ENCODE data around the gene HMBS. TPM values are rescaled to one million over a fixed set of nuclear protein-coding genes. Genes with fewer than 3 reads are reported as not detected.
"Not testable (repeated sequence)": the region's sequence is repeated elsewhere in the genome, so short reads cannot be mapped to it uniquely, and the experiment has no call there.

HMBS gene
- total RNA-seq, 4 donors from 2014 or later, result 1.2 to 27.1 (median 9.8) TPM

- no peaks in the 10 kb centered on the region for H3K9me3 ChIP-seq
- peak within 1 kb of the TSS; percentile 61 to 95 for H3K4me3 ChIP-seq
- peaks cover 0 to 33% of the 10 kb centered on the region in 2 donors for H3K36me3 ChIP-seq
- H3K4me1 ChIP-seq, result peaks cover 0 to 29% (median 11%) of the 10 kb centered on the region in 3 donors
- peak; percentile 99 for ATAC-seq
- peak within 1 kb of the TSS; percentile 85 to 98 (median 88) for H3K27ac ChIP-seq
- WGBS, 2 donors (ENCODE audit: low coverage in 1 of 2), result 0% methylated on average over 5 of the region's 79 CpGs; no CpG with 5 or more reads in 1 of the 2 donors
- peak; percentile 78 to 79 for TF ChIP-seq POLR2A (IDR thresholded peaks at IDR 0.05)
- TF ChIP-seq POLR2AphosphoS5 (IDR thresholded peaks at IDR 0.05), result peak; percentile 65
- peak in 2 of 4 experiments; percentile 48 to 57 for TF ChIP-seq CTCF (IDR thresholded peaks at IDR 0.05)
- no peak for TF ChIP-seq EP300 (IDR thresholded peaks at IDR 0.05)
- H3K27me3 ChIP-seq, result no peaks in the 10 kb centered on the region
Observed at GRCh38 chr11:119057000-119057769, 27.5 kb upstream of the HMBS start, which contains the start of gene HYOU1. Gene HYOU1, minus strand, starts transcription at chr11:119057205. Its CDS starts 1,045 bp downstream, at chr11:119056160.

GRCh38 chr11:119059128-119059527, 25.6 kb upstream of the HMBS start:
- H3K4me1 ChIP-seq, result peaks cover 0 to 39% (median 11%) of the 10 kb centered on the region in 3 donors
- WGBS, 2 donors (ENCODE audit: low coverage in 1 of 2), result no CpG with 5 or more reads among the region's 35 CpGs
- not testable (repeated sequence) for H3K4me3 ChIP-seq, H3K27me3 ChIP-seq, ATAC-seq, H3K27ac ChIP-seq, H3K9me3 ChIP-seq
- peaks cover 0 to 14% of the 10 kb centered on the region in 2 donors for H3K36me3 ChIP-seq

- H3K27me3 ChIP-seq, result no peaks in the 10 kb centered on the region
- no peak for ATAC-seq
- no peak overlapping the region for H3K27ac ChIP-seq
- peaks cover 0 to 30% (median 11%) of the 10 kb centered on the region in 3 donors for H3K4me1 ChIP-seq
- 70% methylated on average over 1 of the region's 3 CpGs; no CpG with 5 or more reads in 1 of the 2 donors for WGBS, 2 donors (ENCODE audit: low coverage in 1 of 2)
- no peak overlapping the region for H3K4me3 ChIP-seq
- H3K9me3 ChIP-seq, result no peaks in the 10 kb centered on the region
- no peak for TF ChIP-seq EP300 (IDR thresholded peaks at IDR 0.05)
- no peaks in the 10 kb centered on the region for H3K36me3 ChIP-seq
Observed at GRCh38 chr11:119061256-119061655, 23.4 kb upstream of the HMBS start.

GRCh38 chr11:119062779-119063178, 21.9 kb upstream of the HMBS start:
- Histone ChIP-seq H3K27ac (peak overlapping the region in 3 of 4 donors; percentile 18 to 20 (median 20)), H3K36me3 (no peaks in the 10 kb centered on the region), H3K27me3 (no peaks in the 10 kb centered on the region), H3K4me3 (no peak overlapping the region), H3K4me1 (peaks cover 0 to 33% (median 7%) of the 10 kb centered on the region in 3 donors), H3K9me3 (no peaks in the 10 kb centered on the region)
- no peak for TF ChIP-seq EP300 (IDR thresholded peaks at IDR 0.05)
- no peak for ATAC-seq
- WGBS, 2 donors (ENCODE audit: low coverage in 1 of 2), result 38 to 66% methylated on average over 3 to 5 of the region's 5 CpGs

- WGBS, 2 donors (ENCODE audit: low coverage in 1 of 2), result 63 to 66% methylated on average over 4 of the region's 4 CpGs
- Histone ChIP-seq H3K27ac (no peak overlapping the region), H3K4me1 (peaks cover 2 to 50% (median 14%) of the 10 kb centered on the region in 3 donors), H3K27me3 (no peaks in the 10 kb centered on the region), H3K4me3 (no peak overlapping the region), H3K36me3 (peaks cover 0 to 13% of the 10 kb centered on the region in 2 donors), H3K9me3 (no peaks in the 10 kb centered on the region)
- TF ChIP-seq POLR2A (IDR thresholded peaks at IDR 0.05) (no peak), CTCF (IDR thresholded peaks at IDR 0.05) (peak in 2 of 4 experiments; percentile 4 to 36)
- ATAC-seq, result no peak
Observed at GRCh38 chr11:119065369-119065768, 19.3 kb upstream of the HMBS start.

GRCh38 chr11:119067371-119068222, 17.1 kb upstream of the HMBS start, which contains the start of gene VPS11:
Gene VPS11, plus strand, starts transcription at chr11:119067818. Its CDS starts 6 bp downstream, at chr11:119067824.
- Histone ChIP-seq H3K27me3 (no peaks in the 10 kb centered on the region), H3K36me3 (peaks cover 0 to 35% of the 10 kb centered on the region in 2 donors), H3K4me3 (peak within 1 kb of the TSS; percentile 84 to 91), H3K9me3 (no peaks in the 10 kb centered on the region), H3K4me1 (peaks cover 2 to 47% (median 14%) of the 10 kb centered on the region in 3 donors), H3K27ac (peak within 1 kb of the TSS; percentile 73 to 88 (median 86))
- 0% methylated on average over 20 to 25 of the region's 49 CpGs for WGBS, 2 donors (ENCODE audit: low coverage in 1 of 2)
- peak; percentile 62 to 76 for TF ChIP-seq POLR2A (IDR thresholded peaks at IDR 0.05)
- no peak for TF ChIP-seq EP300 (IDR thresholded peaks at IDR 0.05)
- TF ChIP-seq CTCF (IDR thresholded peaks at IDR 0.05), result peak in 1 of 4 experiments; percentile 13
- peak; percentile 84 for TF ChIP-seq POLR2AphosphoS5 (IDR thresholded peaks at IDR 0.05)
- peak; percentile 99 for ATAC-seq
